CD14-positive monocyte (primary cell): Measurements from ENCODE around the gene SLCO2A1. TPM values are rescaled to one million over a fixed set of nuclear protein-coding genes. Genes with fewer than 3 reads are reported as not detected.

Source experiments
- DNase-seq, 3 donors: peaks; one replicate each; pipeline ENCODE4 v3.0.0-alpha.2; 2011 to 2022
- H2AFZ ChIP-seq: 2 replicates; pipeline ENCODE4 v1.6.0; 2012; ENCODE audit warnings: mild to moderate bottlenecking, low read depth, low read length, inconsistent platforms; ENCODE audit not compliant: insufficient read depth, poor library complexity, severe bottlenecking
- H3K27ac ChIP-seq, 2 donors: 1 replicate in 1 of 2; 2 replicates in 1 of 2; pipeline ENCODE4 v1.5.1; 2012 to 2013; ENCODE audit warnings: low read length in 2 of 2, control low read depth in 1 of 2, inconsistent platforms in 1 of 2, low read depth in 1 of 2, mild to moderate bottlenecking in 1 of 2
- H3K27me3 ChIP-seq, 2 donors: one replicate each; pipeline versions ENCODE4 v1.6.0 to v1.6.1; 2011 to 2013; ENCODE audit warnings: low read length in 2 of 2; ENCODE audit not compliant: control insufficient read depth in 2 of 2, insufficient read depth in 2 of 2
- H3K36me3 ChIP-seq, 2 donors: replicated peaks in 1 of 2; 1 replicate in 1 of 2; 2 replicates in 1 of 2; pipeline versions ENCODE4 v1.5.1 to v1.6.1; 2012 to 2013; ENCODE audit warnings: low read length in 2 of 2, control low read depth in 1 of 2, inconsistent platforms in 1 of 2, mild to moderate bottlenecking in 1 of 2; ENCODE audit not compliant: insufficient read depth in 2 of 2, control insufficient read depth in 1 of 2
- H3K4me1 ChIP-seq, 2 donors: 1 replicate in 1 of 2; 2 replicates in 1 of 2; pipeline versions ENCODE4 v1.5.1 to v1.6.1; 2012 to 2013; ENCODE audit warnings: low read length in 2 of 2, control low read depth in 1 of 2, inconsistent platforms in 1 of 2, mild to moderate bottlenecking in 1 of 2, moderate library complexity in 1 of 2; ENCODE audit not compliant: insufficient read depth in 2 of 2, control insufficient read depth in 1 of 2
- H3K4me2 ChIP-seq: replicated peaks from 2 replicates; pipeline ENCODE3; 2012; ENCODE audit warnings: low read length, moderate library complexity, mild to moderate bottlenecking; ENCODE audit not compliant: poor library complexity, severe bottlenecking; ENCODE audit errors: extremely low read depth
- H3K4me3 ChIP-seq, 3 experiments: fragments of 200-600 bp in 1 of 3; sonication (generic) in 1 of 3; replicated peaks in 1 of 3; 1 replicate in 2 of 3; 2 replicates in 1 of 3; pipeline ENCODE4 v1.5.1; 2011 to 2013; ENCODE audit warnings: low read length in 3 of 3, mild to moderate bottlenecking in 3 of 3, control low read depth in 2 of 3, low read depth in 2 of 3, inconsistent platforms in 1 of 3, moderate library complexity in 1 of 3
- H3K79me2 ChIP-seq: 2 replicates; pipeline ENCODE4 v1.6.0; 2012; ENCODE audit warnings: mild to moderate bottlenecking, control low read depth, inconsistent platforms, low read length, moderate library complexity; ENCODE audit not compliant: insufficient read depth
- H3K9ac ChIP-seq: 2 replicates; pipeline ENCODE4 v1.6.0; 2017; ENCODE audit warnings: low read length, mild to moderate bottlenecking; ENCODE audit not compliant: insufficient read depth, poor library complexity, severe bottlenecking
- H3K9me3 ChIP-seq, 2 donors: replicated peaks in 1 of 2; 1 replicate in 1 of 2; 2 replicates in 1 of 2; pipeline versions ENCODE4 v1.5.1 to v1.6.1; 2012 to 2013; ENCODE audit warnings: low read length in 2 of 2, control low read depth in 1 of 2; ENCODE audit not compliant: control insufficient read depth in 1 of 2, insufficient read depth in 1 of 2
- H4K20me1 ChIP-seq: 2 replicates; pipeline ENCODE4 v1.6.0; 2012; ENCODE audit warnings: mild to moderate bottlenecking, low read length, control low read depth, moderate library complexity; ENCODE audit not compliant: insufficient read depth
- H3K27ac Mint-ChIP-seq, 7 donors: one replicate each; pipeline ENCODE4 v1.8.0; 2020; ENCODE audit warnings: mild to moderate bottlenecking in 7 of 7, mixed read lengths in 7 of 7, moderate library complexity in 6 of 7, inconsistent platforms in 2 of 7
- H3K27me3 Mint-ChIP-seq, 3 donors: one replicate each; pipeline ENCODE4 v1.8.0; 2021 to 2022; ENCODE audit warnings: low read depth in 3 of 3, mild to moderate bottlenecking in 3 of 3, mixed read lengths in 3 of 3, moderate library complexity in 3 of 3, inconsistent platforms in 1 of 3
- H3K36me3 Mint-ChIP-seq, 2 donors: one replicate each; pipeline ENCODE4 v1.8.0; 2020; ENCODE audit warnings: mixed read lengths in 2 of 2, inconsistent platforms in 1 of 2, mild to moderate bottlenecking in 1 of 2
- H3K4me1 Mint-ChIP-seq: one replicate; pipeline ENCODE4 v1.8.0; 2020; ENCODE audit warnings: mild to moderate bottlenecking, mixed read lengths
- H3K4me3 Mint-ChIP-seq, 2 donors: one replicate each; pipeline ENCODE4 v1.8.0; 2020; ENCODE audit warnings: mild to moderate bottlenecking in 2 of 2, mixed read lengths in 2 of 2, moderate library complexity in 1 of 2
- H3K9me3 Mint-ChIP-seq, 7 donors: one replicate each; pipeline ENCODE4 v1.8.0; 2020 to 2022; ENCODE audit warnings: mixed read lengths in 7 of 7, mild to moderate bottlenecking in 6 of 7, moderate library complexity in 6 of 7, inconsistent platforms in 2 of 7
- CTCF ChIP-seq: fragments of 200-600 bp; IDR thresholded peaks from one replicate; pipeline ENCODE4 v1.8.0; 2022; ENCODE audit warnings: antibody characterized with exemption, mild to moderate bottlenecking
- WGBS: methylation state at CpG from one replicate; pipeline ENCODE4 v1.1.5; 2013; ENCODE audit warnings: missing lambda C conversion rate; ENCODE audit not compliant: insufficient coverage; 5-methylcytosine and 5-hydroxymethylcytosine counted together
- intact Hi-C, 2 donors: fragments of 100-400 bp; cut with micrococcal nuclease; formaldehyde crosslinking; loops; one replicate each; pipeline versions ENCODE4 v1.15.0 to v1.15.1; 2023
- polyA plus RNA-seq, 3 donors: library from polyadenylated mRNA; depleted of rRNA in 1 of 3; unstranded in 2 of 3; stranded (reverse) in 1 of 3; fragments of 300-500 nt in 2 of 3; fragments of >200 nt in 1 of 3; fragmentation: Illumina TruSeq in 2 of 3; gene quantifications; 1 replicate in 2 of 3; 2 replicates in 1 of 3; pipeline ENCODE4 v1.2.3, GENCODE V29; 2012 to 2021

The SLCO2A1 gene
- polyA plus RNA-seq, 3 donors = 0.12 TPM; not detected in 2

GRCh38 chr3:134003066-134003465 lies 26.7 kb downstream of the SLCO2A1 start:
- Histone ChIP-seq H3K9me3 (peaks cover 0 to 2% of the 10 kb centered on the region in 2 donors), H3K36me3 (no peaks in the 10 kb centered on the region), H3K79me2 (no peaks in the 10 kb centered on the region), H2AFZ (no peak overlapping the region), H3K27ac (no peak overlapping the region), H3K4me2 (no peak overlapping the region), H3K27me3 (no peaks in the 10 kb centered on the region), H3K4me3 (no peak overlapping the region), H3K9ac (no peak overlapping the region), H3K4me1 (no peaks in the 10 kb centered on the region), H4K20me1 (no peaks in the 10 kb centered on the region)
- 95% methylated on average over 3 of the region's 5 CpGs for WGBS
- intact Hi-C loops = no loop called here
- no peak for DNase-seq
- no peak overlapping the region for H3K27ac Mint-ChIP-seq
- H3K4me1 Mint-ChIP-seq = no peaks in the 10 kb centered on the region
- no peaks in the 10 kb centered on the region for H3K36me3 Mint-ChIP-seq
- TF ChIP-seq CTCF = no peak
- H3K9me3 Mint-ChIP-seq = peaks cover 3 to 15% (median 9%) of the 10 kb centered on the region in 7 donors
- peaks cover 0 to 8% (median 1%) of the 10 kb centered on the region in 3 donors for H3K27me3 Mint-ChIP-seq
- no peak overlapping the region for H3K4me3 Mint-ChIP-seq

DNA sequence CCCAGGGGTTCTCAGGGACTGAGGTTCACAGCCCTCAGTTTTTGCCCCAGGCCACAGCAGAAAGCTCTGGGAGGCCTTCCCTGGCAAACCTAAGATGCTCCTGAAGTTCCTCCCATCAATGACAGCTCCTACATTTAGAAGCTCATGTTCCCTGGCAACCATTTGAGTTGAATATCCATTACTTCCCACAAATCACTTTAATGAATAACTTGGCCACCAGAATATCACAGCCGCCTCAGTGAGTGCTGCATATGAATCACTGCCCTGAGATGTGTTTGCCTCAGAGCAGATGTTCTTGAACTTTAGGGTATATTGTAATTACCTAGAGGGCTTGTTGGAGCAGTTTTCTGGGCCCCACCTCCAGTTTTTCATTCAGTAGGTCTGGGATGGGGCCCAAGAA lies 27.4 kb downstream of the SLCO2A1 start:
- Mint-ChIP-seq H3K27me3 (peaks cover 0 to 8% (median 1%) of the 10 kb centered on the region in 3 donors), H3K4me3 (no peak overlapping the region), H3K36me3 (no peaks in the 10 kb centered on the region), H3K9me3 (peaks cover 3 to 15% (median 9%) of the 10 kb centered on the region in 7 donors), H3K27ac (no peak overlapping the region), H3K4me1 (no peaks in the 10 kb centered on the region)
- Histone ChIP-seq H3K9ac (no peak overlapping the region), H3K36me3 (no peaks in the 10 kb centered on the region), H3K79me2 (no peaks in the 10 kb centered on the region), H3K9me3 (peaks cover 0 to 2% of the 10 kb centered on the region in 2 donors), H3K27me3 (no peaks in the 10 kb centered on the region), H2AFZ (no peak overlapping the region), H3K27ac (no peak overlapping the region), H3K4me1 (no peaks in the 10 kb centered on the region), H3K4me3 (no peak overlapping the region), H4K20me1 (no peaks in the 10 kb centered on the region), H3K4me2 (no peak overlapping the region)
- WGBS = no CpG with 5 or more reads among the region's 1 CpG
- no peak for TF ChIP-seq CTCF
- DNase-seq = no peak
- intact Hi-C loops = no loop called here
